Measurements from ENCODE around the gene ACTR2. TPM values are rescaled to one million over a fixed set of nuclear protein-coding genes. Genes with fewer than 3 reads are reported as not detected.
"Not testable (repeated sequence)": the region's sequence is repeated elsewhere in the genome, so short reads cannot be mapped to it uniquely, and the experiment has no call there.

Gene ACTR2
- total RNA-seq, 4 donors from 2014 or later: 62.9 to 128 (median 89.5) TPM

DNA sequence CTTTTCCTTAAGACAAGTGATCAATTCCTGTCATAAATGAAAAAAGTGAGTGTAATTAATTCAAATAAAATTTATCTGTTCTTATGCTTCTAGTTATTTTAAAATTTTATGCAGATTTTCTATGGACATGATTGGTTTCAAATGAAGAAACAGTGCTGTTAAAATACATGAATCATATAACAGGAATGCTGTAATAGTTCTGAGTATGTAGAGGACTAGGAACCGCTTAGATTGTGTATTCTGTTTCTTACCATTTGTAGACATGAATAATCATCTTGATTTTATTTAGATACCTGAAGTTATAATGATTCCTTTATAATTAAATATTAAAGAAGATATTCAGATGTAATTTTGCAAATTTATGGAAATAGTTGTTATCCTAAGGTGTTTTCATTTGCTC is 3.5 kb downstream of the ACTR2 start:
- Histone ChIP-seq H3K27me3 (no peaks in the 10 kb centered on the region), H3K36me3 (no peaks in the 10 kb centered on the region), H3K4me3 (no peak overlapping the region), H3K9me3 (no peaks in the 10 kb centered on the region), H3K4me1 (peaks cover 0 to 55% (median 11%) of the 10 kb centered on the region in 4 donors), H3K27ac (no peak overlapping the region)
- DNase-seq: no peak
- no peak for TF ChIP-seq CTCF (IDR thresholded peaks at IDR 0.05)
- TF ChIP-seq POLR2A (IDR thresholded peaks at IDR 0.05): no peak

DNA sequence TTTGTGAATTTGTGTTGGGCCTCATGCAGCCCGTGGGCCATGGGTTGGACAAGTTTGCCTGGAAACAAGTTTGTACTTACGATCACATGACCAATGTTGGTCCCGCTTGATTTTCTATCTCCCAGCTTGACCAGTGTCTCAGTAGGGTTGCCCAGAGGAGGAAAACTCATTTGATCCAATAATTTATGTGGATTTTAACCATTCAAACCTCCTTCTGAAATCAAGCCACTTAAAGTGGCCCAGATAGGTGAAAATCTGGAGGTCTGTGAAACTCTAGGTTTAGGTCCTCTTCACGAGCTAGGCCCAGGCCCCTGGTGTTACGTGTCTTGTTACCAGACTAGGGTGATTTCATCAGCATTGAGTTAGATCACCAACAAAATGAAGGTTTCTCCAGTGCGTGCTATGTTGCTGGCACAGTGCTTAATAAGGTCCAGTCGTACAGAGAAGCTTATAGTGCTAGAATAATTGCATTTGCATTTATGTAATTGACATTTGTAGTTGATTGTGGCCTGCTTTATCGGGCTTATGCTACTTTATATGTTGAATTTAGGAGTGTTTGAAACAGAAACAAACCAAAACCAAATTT is 4.4 kb downstream of the ACTR2 start:
- TF ChIP-seq POLR2A (IDR thresholded peaks at IDR 0.05): no peak
- TF ChIP-seq CTCF (IDR thresholded peaks at IDR 0.05): no peak
- Histone ChIP-seq H3K27me3 (no peaks in the 10 kb centered on the region), H3K27ac (peak overlapping the region; percentile 2 to 58 (median 48)), H3K36me3 (no peaks in the 10 kb centered on the region), H3K4me3 (no peak overlapping the region), H3K9me3 (no peaks in the 10 kb centered on the region), H3K4me1 (peaks cover 0 to 55% (median 9%) of the 10 kb centered on the region in 4 donors)
- DNase-seq: no peak

DNA sequence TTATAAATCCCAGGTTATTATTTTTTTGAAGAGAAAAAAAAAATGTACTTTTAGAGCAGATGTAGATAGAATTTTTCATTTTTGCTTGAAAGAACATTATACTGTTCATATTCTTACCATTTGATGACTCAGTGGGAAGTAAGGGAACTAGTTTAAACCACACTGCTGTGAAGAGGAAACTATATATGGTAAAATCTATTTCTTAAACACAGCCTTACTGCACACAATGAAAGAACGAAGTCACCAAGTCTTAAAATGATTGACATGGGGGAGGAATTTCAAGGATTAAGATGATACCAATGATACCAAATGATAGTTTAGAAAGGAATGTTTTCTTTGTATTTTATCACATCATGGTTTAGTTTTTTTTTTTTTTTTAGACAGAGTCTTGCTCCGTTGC is 5.0 kb downstream of the ACTR2 start:
- no peaks in the 10 kb centered on the region for H3K9me3 ChIP-seq
- TF ChIP-seq POLR2A (IDR thresholded peaks at IDR 0.05) (no peak), CTCF (IDR thresholded peaks at IDR 0.05) (no peak)
- peak overlapping the region in 1 of 4 donors; percentile 2 for H3K27ac ChIP-seq
- no peaks in the 10 kb centered on the region for H3K36me3 ChIP-seq
- no peak overlapping the region for H3K4me3 ChIP-seq
- H3K27me3 ChIP-seq: no peaks in the 10 kb centered on the region
- H3K4me1 ChIP-seq: peaks cover 0 to 58% (median 9%) of the 10 kb centered on the region in 4 donors
- DNase-seq: no peak

GRCh38 chr2:65240657-65241056 is 13.0 kb downstream of the ACTR2 start:
- no peaks in the 10 kb centered on the region for H3K27me3 ChIP-seq
- no peak for DNase-seq
- TF ChIP-seq CTCF (IDR thresholded peaks at IDR 0.05) (no peak), POLR2A (IDR thresholded peaks at IDR 0.05) (no peak)
- H3K27ac ChIP-seq: no peak overlapping the region
- peaks cover 0 to 16% (median 0%) of the 10 kb centered on the region in 4 donors for H3K4me1 ChIP-seq
- peaks cover 0 to 41% (median 0%) of the 10 kb centered on the region in 3 donors for H3K36me3 ChIP-seq
- no peak overlapping the region for H3K4me3 ChIP-seq
- H3K9me3 ChIP-seq: no peaks in the 10 kb centered on the region

GRCh38 chr2:65244452-65244851 is 16.8 kb downstream of the ACTR2 start:
- DNase-seq, H3K27ac ChIP-seq, H3K4me1 ChIP-seq, H3K4me3 ChIP-seq, H3K27me3 ChIP-seq, H3K9me3 ChIP-seq: not testable (repeated sequence)
- peaks cover 0 to 64% (median 0%) of the 10 kb centered on the region in 3 donors for H3K36me3 ChIP-seq

GRCh38 chr2:65252640-65253039 is 25.0 kb downstream of the ACTR2 start:
- peaks cover 0 to 70% (median 0%) of the 10 kb centered on the region in 3 donors for H3K36me3 ChIP-seq
- H3K4me1 ChIP-seq: no peaks in the 10 kb centered on the region
- no peaks in the 10 kb centered on the region for H3K27me3 ChIP-seq
- TF ChIP-seq CTCF (IDR thresholded peaks at IDR 0.05) (no peak), POLR2A (IDR thresholded peaks at IDR 0.05) (no peak)
- no peaks in the 10 kb centered on the region for H3K9me3 ChIP-seq
- no peak for DNase-seq
- H3K4me3 ChIP-seq: no peak overlapping the region
- H3K27ac ChIP-seq: no peak overlapping the region

Measured in Peyer's patch (tissue), 4 donors.